Muscle layer of colon (tissue), 2 donors: Measurements from ENCODE around the gene NET1.

Source experiments
- H3K27ac ChIP-seq: one replicate; pipeline ENCODE4 v1.7.0; 2013; ENCODE audit warnings: low read depth, mild to moderate bottlenecking, low read length, moderate library complexity
- H3K27me3 ChIP-seq, 2 donors: one replicate each; pipeline ENCODE4 v1.7.0; 2013; ENCODE audit warnings: low read length in 2 of 2, mild to moderate bottlenecking in 2 of 2; ENCODE audit not compliant: insufficient read depth in 2 of 2, control insufficient read depth in 1 of 2
- H3K36me3 ChIP-seq: one replicate; pipeline ENCODE4 v1.7.0; 2013; ENCODE audit warnings: mild to moderate bottlenecking, low read length; ENCODE audit not compliant: insufficient read depth
- H3K4me1 ChIP-seq: one replicate; pipeline ENCODE4 v1.7.0; 2013; ENCODE audit warnings: mild to moderate bottlenecking, low read length; ENCODE audit not compliant: insufficient read depth
- H3K4me3 ChIP-seq, 2 donors: one replicate each; pipeline ENCODE4 v1.7.0; 2013; ENCODE audit warnings: low read length in 2 of 2, low read depth in 1 of 2, mild to moderate bottlenecking in 1 of 2, moderate library complexity in 1 of 2
- H3K9ac ChIP-seq: one replicate; pipeline ENCODE4 v1.7.0; 2013; ENCODE audit warnings: low read length
- H3K9me3 ChIP-seq: one replicate; pipeline ENCODE4 v1.7.0; 2013; ENCODE audit warnings: mild to moderate bottlenecking, low read length
- donor health status: abdominal sarcoma.
- donor health status: Adenocarcinoma of cecum.

Gene NET1

GRCh38 chr10:5508161-5508604, 95.8 kb downstream of the NET1 start:
- H3K4me1 ChIP-seq, result no peaks in the 10 kb centered on the region
- no peak overlapping the region for H3K4me3 ChIP-seq
- no peak overlapping the region for H3K27ac ChIP-seq
- no peaks in the 10 kb centered on the region for H3K36me3 ChIP-seq
- no peak overlapping the region for H3K9ac ChIP-seq
- H3K27me3 ChIP-seq, result no peaks in the 10 kb centered on the region
- no peaks in the 10 kb centered on the region for H3K9me3 ChIP-seq
